ENCODE measurements around the gene DRP2. TPM values are rescaled to one million over a fixed set of nuclear protein-coding genes. Genes with fewer than 3 reads are reported as not detected.

Gene DRP2
- total and polyA plus RNA-seq, 4 donors = under 0.01 to 0.23 TPM; not detected in 2

DNA sequence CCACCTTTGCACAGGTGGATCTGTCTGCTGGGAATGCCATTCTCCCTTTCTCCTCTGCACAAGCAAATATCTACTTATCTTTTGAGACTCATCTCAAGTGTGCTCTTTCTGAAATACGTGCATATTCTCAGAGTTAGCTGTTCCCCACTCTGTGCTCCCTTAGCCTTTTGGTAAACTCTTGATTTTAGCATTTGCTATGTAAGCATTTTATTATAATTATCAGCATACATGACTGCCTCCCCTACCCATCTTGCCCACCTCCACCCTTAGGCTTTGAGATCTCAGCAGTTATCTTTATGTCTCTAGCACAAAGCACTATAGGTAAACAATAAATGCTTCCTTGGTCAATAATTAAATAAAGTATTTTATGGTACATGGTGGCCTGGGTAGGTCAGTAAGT, 11.5 kb downstream of the DRP2 start:
- Histone ChIP-seq H3K4me1 (ENCODE audit: control insufficient read depth in 4 of 4, insufficient read depth in 4 of 4, low read length in 3 of 4) (no peaks in the 10 kb centered on the region), H3K9me3 (ENCODE audit: control insufficient read depth in 4 of 4, low read length in 3 of 4) (no peaks in the 10 kb centered on the region), H3K4me3 (ENCODE audit: low read depth in 1 of 3, low read length in 3 of 3) (no peak overlapping the region), H3K36me3 (ENCODE audit: control insufficient read depth in 4 of 4, insufficient read depth in 3 of 4, low read depth in 1 of 4, low read length in 3 of 4) (no peaks in the 10 kb centered on the region), H3K27ac (ENCODE audit: low read depth in 1 of 2, low read length in 2 of 2) (no peak overlapping the region), H3K27me3 (ENCODE audit: control insufficient read depth in 4 of 4, insufficient read depth in 4 of 4, low read length in 3 of 4) (no peaks in the 10 kb centered on the region), H3K9ac (ENCODE audit: low read depth in 1 of 2, low read length in 2 of 2) (no peak overlapping the region)
- TF ChIP-seq TAF1 (conservative IDR thresholded peaks at IDR 0.05) (no peak), EGR1 (IDR thresholded peaks at IDR 0.05; ENCODE audit: low read depth in 2 of 2) (no peak), FOXA2 (IDR thresholded peaks at IDR 0.05) (no peak), YY1 (IDR thresholded peaks at IDR 0.05) (no peak), RXRA (IDR thresholded peaks at IDR 0.05) (no peak), HNF4A (conservative IDR thresholded peaks at IDR 0.05) (no peak), GABPA (IDR thresholded peaks at IDR 0.05 in 1 of 2, conservative IDR thresholded peaks at IDR 0.05 in 1 of 2) (no peak), FOXA1 (IDR thresholded peaks at IDR 0.05) (no peak), RAD21 (IDR thresholded peaks at IDR 0.05) (no peak), SP1 (IDR thresholded peaks at IDR 0.05) (no peak), NR2F2 (IDR thresholded peaks at IDR 0.05) (no peak)
- TF ChIP-seq, protein P1, sequence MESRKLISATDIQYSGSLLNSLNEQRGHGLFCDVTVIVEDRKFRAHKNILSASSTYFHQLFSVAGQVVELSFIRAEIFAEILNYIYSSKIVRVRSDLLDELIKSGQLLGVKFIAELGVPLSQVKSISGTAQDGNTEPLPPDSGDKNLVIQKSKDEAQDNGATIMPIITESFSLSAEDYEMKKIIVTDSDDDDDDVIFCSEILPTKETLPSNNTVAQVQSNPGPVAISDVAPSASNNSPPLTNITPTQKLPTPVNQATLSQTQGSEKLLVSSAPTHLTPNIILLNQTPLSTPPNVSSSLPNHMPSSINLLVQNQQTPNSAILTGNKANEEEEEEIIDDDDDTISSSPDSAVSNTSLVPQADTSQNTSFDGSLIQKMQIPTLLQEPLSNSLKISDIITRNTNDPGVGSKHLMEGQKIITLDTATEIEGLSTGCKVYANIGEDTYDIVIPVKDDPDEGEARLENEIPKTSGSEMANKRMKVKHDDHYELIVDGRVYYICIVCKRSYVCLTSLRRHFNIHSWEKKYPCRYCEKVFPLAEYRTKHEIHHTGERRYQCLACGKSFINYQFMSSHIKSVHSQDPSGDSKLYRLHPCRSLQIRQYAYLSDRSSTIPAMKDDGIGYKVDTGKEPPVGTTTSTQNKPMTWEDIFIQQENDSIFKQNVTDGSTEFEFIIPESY (IDR thresholded peaks at IDR 0.05) = no peak
- WGBS = 93% methylated on average over 1 of the region's 1 CpG
- DNase-seq (ENCODE audit: low spot score) = no peak

DNA sequence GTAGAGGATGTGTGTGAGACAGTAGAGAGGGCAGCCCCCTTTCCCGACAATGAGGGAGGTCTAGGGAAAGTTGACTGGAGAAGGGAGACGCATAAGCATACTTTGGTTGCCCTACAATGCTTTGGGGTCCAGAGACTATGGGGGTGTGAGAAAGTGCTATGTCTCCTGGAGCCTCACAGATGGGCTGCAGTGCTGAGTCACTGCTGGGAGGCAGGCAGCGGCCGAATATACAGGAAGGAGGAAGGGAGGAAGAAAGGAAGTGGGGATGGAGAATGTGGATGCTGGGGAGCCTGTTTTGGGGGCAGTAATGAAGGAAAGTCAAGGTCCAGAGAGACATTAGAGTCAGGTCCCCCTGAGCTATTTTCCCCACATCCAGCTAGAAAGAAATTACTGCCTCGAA, 12.7 kb downstream of the DRP2 start:
- no peak overlapping the region for H3K27ac ChIP-seq (ENCODE audit: low read depth in 1 of 2, low read length in 2 of 2)
- H3K9me3 ChIP-seq (ENCODE audit: control insufficient read depth in 4 of 4, low read length in 3 of 4) = no peaks in the 10 kb centered on the region
- no peak for DNase-seq (ENCODE audit: low spot score)
- no peaks in the 10 kb centered on the region for H3K36me3 ChIP-seq (ENCODE audit: control insufficient read depth in 4 of 4, insufficient read depth in 3 of 4, low read depth in 1 of 4, low read length in 3 of 4)
- H3K4me3 ChIP-seq (ENCODE audit: low read depth in 1 of 3, low read length in 3 of 3) = no peak overlapping the region
- no peaks in the 10 kb centered on the region for H3K4me1 ChIP-seq (ENCODE audit: control insufficient read depth in 4 of 4, insufficient read depth in 4 of 4, low read length in 3 of 4)
- TF ChIP-seq HNF4G (IDR thresholded peaks at IDR 0.05) (no peak), HNF4A (conservative IDR thresholded peaks at IDR 0.05) (no peak), JUND (IDR thresholded peaks at IDR 0.05) (no peak), FOXA1 (IDR thresholded peaks at IDR 0.05) (no peak), GABPA (IDR thresholded peaks at IDR 0.05 in 1 of 2, conservative IDR thresholded peaks at IDR 0.05 in 1 of 2) (no peak), YY1 (IDR thresholded peaks at IDR 0.05) (no peak), FOXA2 (IDR thresholded peaks at IDR 0.05) (no peak), TAF1 (conservative IDR thresholded peaks at IDR 0.05) (no peak), NR2F2 (IDR thresholded peaks at IDR 0.05) (no peak), RAD21 (IDR thresholded peaks at IDR 0.05) (no peak), EGR1 (IDR thresholded peaks at IDR 0.05; ENCODE audit: low read depth in 2 of 2) (no peak)
- TF ChIP-seq, protein P1 (IDR thresholded peaks at IDR 0.05) = no peak
- TF ChIP-seq, protein P2, sequence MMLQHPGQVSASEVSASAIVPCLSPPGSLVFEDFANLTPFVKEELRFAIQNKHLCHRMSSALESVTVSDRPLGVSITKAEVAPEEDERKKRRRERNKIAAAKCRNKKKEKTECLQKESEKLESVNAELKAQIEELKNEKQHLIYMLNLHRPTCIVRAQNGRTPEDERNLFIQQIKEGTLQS (IDR thresholded peaks at IDR 0.05) = no peak
- 75% methylated on average over 5 of the region's 5 CpGs for WGBS
- no peak overlapping the region for H3K9ac ChIP-seq (ENCODE audit: low read depth in 1 of 2, low read length in 2 of 2)
- no peaks in the 10 kb centered on the region for H3K27me3 ChIP-seq (ENCODE audit: control insufficient read depth in 4 of 4, insufficient read depth in 4 of 4, low read length in 3 of 4)

DNA sequence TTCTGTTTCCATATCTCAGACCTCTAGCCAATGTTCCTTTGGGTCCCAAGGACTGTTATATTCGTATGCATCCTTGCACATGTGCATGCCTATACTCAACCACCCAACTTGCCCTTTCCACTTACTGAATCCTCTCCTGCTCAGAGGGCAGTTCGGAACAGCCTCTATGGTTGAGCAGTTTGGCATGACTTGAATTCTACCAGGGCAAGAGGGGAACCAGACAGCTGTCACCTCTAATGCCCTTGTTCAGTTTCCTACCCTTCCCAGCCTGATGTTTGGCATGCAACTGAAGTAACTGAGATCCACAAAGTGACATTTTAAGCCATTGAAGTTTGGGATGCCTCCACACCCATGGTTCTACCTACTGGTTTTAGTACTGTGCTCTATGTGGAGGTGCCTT, 17.5 kb downstream of the DRP2 start:
- no peaks in the 10 kb centered on the region for H3K9me3 ChIP-seq (ENCODE audit: control insufficient read depth in 4 of 4, low read length in 3 of 4)
- H3K4me3 ChIP-seq (ENCODE audit: low read depth in 1 of 3, low read length in 3 of 3) = no peak overlapping the region
- no peaks in the 10 kb centered on the region for H3K36me3 ChIP-seq (ENCODE audit: control insufficient read depth in 4 of 4, insufficient read depth in 3 of 4, low read depth in 1 of 4, low read length in 3 of 4)
- DNase-seq (ENCODE audit: low spot score) = no peak
- no peaks in the 10 kb centered on the region for H3K4me1 ChIP-seq (ENCODE audit: control insufficient read depth in 4 of 4, insufficient read depth in 4 of 4, low read length in 3 of 4)
- no peak overlapping the region for H3K27ac ChIP-seq (ENCODE audit: low read depth in 1 of 2, low read length in 2 of 2)
- H3K9ac ChIP-seq (ENCODE audit: low read depth in 1 of 2, low read length in 2 of 2) = no peak overlapping the region
- no peaks in the 10 kb centered on the region for H3K27me3 ChIP-seq (ENCODE audit: control insufficient read depth in 4 of 4, insufficient read depth in 4 of 4, low read length in 3 of 4)
- 83% methylated on average over 2 of the region's 2 CpGs for WGBS
- TF ChIP-seq RXRA (IDR thresholded peaks at IDR 0.05) = no peak
- TF ChIP-seq HNF4G (IDR thresholded peaks at IDR 0.05) = no peak
- TF ChIP-seq, protein P2 (IDR thresholded peaks at IDR 0.05) = no peak
- no peak for TF ChIP-seq FOXA1 (IDR thresholded peaks at IDR 0.05)
- TF ChIP-seq TAF1 (conservative IDR thresholded peaks at IDR 0.05) = no peak
- TF ChIP-seq GABPA (IDR thresholded peaks at IDR 0.05 in 1 of 2, conservative IDR thresholded peaks at IDR 0.05 in 1 of 2) = no peak
- TF ChIP-seq RAD21 (IDR thresholded peaks at IDR 0.05) = no peak
- TF ChIP-seq, protein P3, sequence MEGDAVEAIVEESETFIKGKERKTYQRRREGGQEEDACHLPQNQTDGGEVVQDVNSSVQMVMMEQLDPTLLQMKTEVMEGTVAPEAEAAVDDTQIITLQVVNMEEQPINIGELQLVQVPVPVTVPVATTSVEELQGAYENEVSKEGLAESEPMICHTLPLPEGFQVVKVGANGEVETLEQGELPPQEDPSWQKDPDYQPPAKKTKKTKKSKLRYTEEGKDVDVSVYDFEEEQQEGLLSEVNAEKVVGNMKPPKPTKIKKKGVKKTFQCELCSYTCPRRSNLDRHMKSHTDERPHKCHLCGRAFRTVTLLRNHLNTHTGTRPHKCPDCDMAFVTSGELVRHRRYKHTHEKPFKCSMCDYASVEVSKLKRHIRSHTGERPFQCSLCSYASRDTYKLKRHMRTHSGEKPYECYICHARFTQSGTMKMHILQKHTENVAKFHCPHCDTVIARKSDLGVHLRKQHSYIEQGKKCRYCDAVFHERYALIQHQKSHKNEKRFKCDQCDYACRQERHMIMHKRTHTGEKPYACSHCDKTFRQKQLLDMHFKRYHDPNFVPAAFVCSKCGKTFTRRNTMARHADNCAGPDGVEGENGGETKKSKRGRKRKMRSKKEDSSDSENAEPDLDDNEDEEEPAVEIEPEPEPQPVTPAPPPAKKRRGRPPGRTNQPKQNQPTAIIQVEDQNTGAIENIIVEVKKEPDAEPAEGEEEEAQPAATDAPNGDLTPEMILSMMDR (IDR thresholded peaks at IDR 0.05; ENCODE audit: low read depth, low read length, missing input control) = no peak
- TF ChIP-seq, protein P1 (IDR thresholded peaks at IDR 0.05) = no peak
- TF ChIP-seq YY1 (IDR thresholded peaks at IDR 0.05) = no peak
- no peak for TF ChIP-seq EGR1 (IDR thresholded peaks at IDR 0.05; ENCODE audit: low read depth in 2 of 2)
